ENCODE results near the gene RASSF3. TPM values are rescaled to one million over a fixed set of nuclear protein-coding genes. Genes with fewer than 3 reads are reported as not detected.
"Not testable (repeated sequence)": the region's sequence is repeated elsewhere in the genome, so short reads cannot be mapped to it uniquely, and the experiment has no call there.

Gene RASSF3
- total and polyA plus RNA-seq, 9 donors: 18.2 to 64.5 (median 33.3) TPM

DNA sequence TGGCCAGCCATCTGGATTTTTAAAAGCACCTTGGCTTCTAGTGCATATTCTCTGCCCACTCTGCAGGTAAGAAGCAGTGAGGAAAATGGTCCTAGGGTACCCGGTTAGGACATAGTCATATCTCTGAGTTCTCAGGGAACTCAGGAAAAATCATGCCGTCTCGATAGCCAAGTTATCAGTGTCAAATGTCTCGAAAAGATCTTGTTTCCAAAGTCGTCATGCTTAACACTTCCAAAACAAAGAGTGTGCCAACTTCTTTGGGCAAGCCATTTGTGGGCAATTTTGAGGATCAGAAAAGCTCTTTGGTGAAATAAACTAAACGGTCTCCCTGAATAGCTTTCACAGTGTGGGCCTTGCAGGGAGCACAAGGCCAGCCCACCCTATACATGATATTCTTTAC, 39.2 kb downstream of the RASSF3 start:
- TF ChIP-seq POLR2A (IDR thresholded peaks at IDR 0.05) (no peak), EP300 (IDR thresholded peaks at IDR 0.05) (no peak)
- TF ChIP-seq, protein P1, sequence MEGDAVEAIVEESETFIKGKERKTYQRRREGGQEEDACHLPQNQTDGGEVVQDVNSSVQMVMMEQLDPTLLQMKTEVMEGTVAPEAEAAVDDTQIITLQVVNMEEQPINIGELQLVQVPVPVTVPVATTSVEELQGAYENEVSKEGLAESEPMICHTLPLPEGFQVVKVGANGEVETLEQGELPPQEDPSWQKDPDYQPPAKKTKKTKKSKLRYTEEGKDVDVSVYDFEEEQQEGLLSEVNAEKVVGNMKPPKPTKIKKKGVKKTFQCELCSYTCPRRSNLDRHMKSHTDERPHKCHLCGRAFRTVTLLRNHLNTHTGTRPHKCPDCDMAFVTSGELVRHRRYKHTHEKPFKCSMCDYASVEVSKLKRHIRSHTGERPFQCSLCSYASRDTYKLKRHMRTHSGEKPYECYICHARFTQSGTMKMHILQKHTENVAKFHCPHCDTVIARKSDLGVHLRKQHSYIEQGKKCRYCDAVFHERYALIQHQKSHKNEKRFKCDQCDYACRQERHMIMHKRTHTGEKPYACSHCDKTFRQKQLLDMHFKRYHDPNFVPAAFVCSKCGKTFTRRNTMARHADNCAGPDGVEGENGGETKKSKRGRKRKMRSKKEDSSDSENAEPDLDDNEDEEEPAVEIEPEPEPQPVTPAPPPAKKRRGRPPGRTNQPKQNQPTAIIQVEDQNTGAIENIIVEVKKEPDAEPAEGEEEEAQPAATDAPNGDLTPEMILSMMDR (IDR thresholded peaks at IDR 0.05): no peak
- 70 to 78% (median 73%) methylated on average over 6 of the region's 6 CpGs for WGBS, 3 donors
- Histone ChIP-seq H3K4me1 (ENCODE audit: insufficient read depth) (peaks cover 1% of the 10 kb centered on the region), H3K27me3 (no peaks in the 10 kb centered on the region), H3K9me3 (no peaks in the 10 kb centered on the region), H3K36me3 (no peaks in the 10 kb centered on the region), H3K27ac (no peak overlapping the region), H3K4me3 (no peak overlapping the region)
- intact Hi-C loops (cut with DNase I): no loop called here
- no peak for DNase-seq

GRCh38 chr12:64650762-64651161, 40.5 kb downstream of the RASSF3 start:
- TF ChIP-seq POLR2A (IDR thresholded peaks at IDR 0.05) (no peak), EP300 (IDR thresholded peaks at IDR 0.05) (no peak)
- TF ChIP-seq, protein P1 (IDR thresholded peaks at IDR 0.05): no peak
- 77 to 94% (median 87%) methylated on average over 4 of the region's 4 CpGs for WGBS, 3 donors
- H3K4me1 ChIP-seq (ENCODE audit: insufficient read depth): no peaks in the 10 kb centered on the region

GRCh38 chr12:64652346-64652745, 42.1 kb downstream of the RASSF3 start:
- no peak for DNase-seq
- H3K36me3 ChIP-seq: no peaks in the 10 kb centered on the region
- no peaks in the 10 kb centered on the region for H3K4me1 ChIP-seq (ENCODE audit: insufficient read depth)
- no peak overlapping the region for H3K4me3 ChIP-seq
- 81 to 84% (median 83%) methylated on average over 2 of the region's 2 CpGs for WGBS, 3 donors
- H3K9me3 ChIP-seq: no peaks in the 10 kb centered on the region
- no peak for TF ChIP-seq EP300 (IDR thresholded peaks at IDR 0.05)
- TF ChIP-seq POLR2A (IDR thresholded peaks at IDR 0.05): no peak
- TF ChIP-seq, protein P1 (IDR thresholded peaks at IDR 0.05): no peak
- intact Hi-C loops (cut with DNase I): no loop called here
- H3K27me3 ChIP-seq: no peaks in the 10 kb centered on the region
- no peak overlapping the region for H3K27ac ChIP-seq

More at GRCh38 chr12:64650762-64651161, 40.5 kb downstream of the RASSF3 start:
- no peaks in the 10 kb centered on the region for H3K27me3 ChIP-seq
- DNase-seq: no peak
- no peaks in the 10 kb centered on the region for H3K9me3 ChIP-seq
- H3K4me3 ChIP-seq: no peak overlapping the region
- H3K36me3 ChIP-seq: no peaks in the 10 kb centered on the region
- H3K27ac ChIP-seq: no peak overlapping the region
- intact Hi-C loops (cut with DNase I): no loop called here

DNA sequence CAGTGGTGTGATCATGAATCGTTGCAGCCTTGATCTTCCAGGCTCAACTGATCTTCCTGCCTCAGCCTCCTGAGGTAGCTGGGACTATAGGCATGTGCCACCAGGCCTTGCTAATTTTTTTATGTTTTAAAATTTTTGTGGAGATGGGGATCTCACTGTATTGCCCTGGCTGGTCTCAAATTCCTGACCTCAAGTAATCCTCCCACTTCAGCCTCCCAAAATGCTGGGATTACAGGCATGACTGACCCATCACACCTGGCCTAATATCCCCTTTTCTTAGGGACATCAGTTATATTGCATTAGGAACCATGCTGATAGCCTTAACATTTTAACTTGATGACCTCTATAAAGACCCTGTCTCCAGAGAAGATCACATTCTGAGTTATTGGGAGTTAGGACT, 42.8 kb downstream of the RASSF3 start:
- no peak overlapping the region for H3K4me3 ChIP-seq
- intact Hi-C loops (cut with DNase I): no loop called here
- H3K9me3 ChIP-seq: no peaks in the 10 kb centered on the region
- no peak overlapping the region for H3K27ac ChIP-seq
- WGBS, 3 donors: 91 to 94% (median 93%) methylated on average over 1 of the region's 1 CpG
- DNase-seq: no peak
- H3K36me3 ChIP-seq: no peaks in the 10 kb centered on the region
- no peaks in the 10 kb centered on the region for H3K27me3 ChIP-seq
- H3K4me1 ChIP-seq (ENCODE audit: insufficient read depth): no peaks in the 10 kb centered on the region
- TF ChIP-seq EP300 (IDR thresholded peaks at IDR 0.05): no peak
- TF ChIP-seq, protein P1 (IDR thresholded peaks at IDR 0.05): no peak
- TF ChIP-seq POLR2A (IDR thresholded peaks at IDR 0.05): no peak

GRCh38 chr12:64653907-64654306, 43.6 kb downstream of the RASSF3 start:
- H3K9me3 ChIP-seq; H3K36me3 ChIP-seq; H3K4me1 ChIP-seq (ENCODE audit: insufficient read depth); H3K4me3 ChIP-seq; DNase-seq; H3K27ac ChIP-seq; intact Hi-C loops (cut with DNase I); H3K27me3 ChIP-seq: not testable (repeated sequence)
- 80 to 92% (median 89%) methylated on average over 2 of the region's 2 CpGs for WGBS, 3 donors
